Measurements from ENCODE around the gene ABCA5.

DNA sequence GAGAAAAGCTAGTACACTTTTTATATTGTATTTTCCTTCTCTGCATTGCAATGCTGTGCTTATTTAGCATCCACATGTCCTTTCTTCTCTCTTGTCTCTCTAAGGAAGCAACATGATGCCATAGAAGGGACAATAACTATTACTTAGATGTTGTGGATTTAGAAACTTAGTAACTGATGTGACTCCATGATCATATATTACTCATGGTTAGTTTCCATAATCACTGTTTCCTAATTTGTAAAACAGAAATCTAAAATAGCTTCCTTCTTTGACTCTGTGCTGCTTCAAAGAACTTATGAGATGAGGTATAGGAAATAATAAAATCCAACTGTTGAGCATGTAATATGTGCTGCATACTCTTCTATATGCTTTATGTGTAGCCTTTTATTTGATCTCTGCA is 6.6 kb upstream of the ABCA5 start:
- TF ChIP-seq, protein P1, sequence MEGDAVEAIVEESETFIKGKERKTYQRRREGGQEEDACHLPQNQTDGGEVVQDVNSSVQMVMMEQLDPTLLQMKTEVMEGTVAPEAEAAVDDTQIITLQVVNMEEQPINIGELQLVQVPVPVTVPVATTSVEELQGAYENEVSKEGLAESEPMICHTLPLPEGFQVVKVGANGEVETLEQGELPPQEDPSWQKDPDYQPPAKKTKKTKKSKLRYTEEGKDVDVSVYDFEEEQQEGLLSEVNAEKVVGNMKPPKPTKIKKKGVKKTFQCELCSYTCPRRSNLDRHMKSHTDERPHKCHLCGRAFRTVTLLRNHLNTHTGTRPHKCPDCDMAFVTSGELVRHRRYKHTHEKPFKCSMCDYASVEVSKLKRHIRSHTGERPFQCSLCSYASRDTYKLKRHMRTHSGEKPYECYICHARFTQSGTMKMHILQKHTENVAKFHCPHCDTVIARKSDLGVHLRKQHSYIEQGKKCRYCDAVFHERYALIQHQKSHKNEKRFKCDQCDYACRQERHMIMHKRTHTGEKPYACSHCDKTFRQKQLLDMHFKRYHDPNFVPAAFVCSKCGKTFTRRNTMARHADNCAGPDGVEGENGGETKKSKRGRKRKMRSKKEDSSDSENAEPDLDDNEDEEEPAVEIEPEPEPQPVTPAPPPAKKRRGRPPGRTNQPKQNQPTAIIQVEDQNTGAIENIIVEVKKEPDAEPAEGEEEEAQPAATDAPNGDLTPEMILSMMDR (IDR thresholded peaks at IDR 0.05) = no peak
- TF ChIP-seq POLR2A (IDR thresholded peaks at IDR 0.05) = no peak
